Parathyroid adenoma (tissue), 2 donors: Measurements from ENCODE around the gene PDK3.

Experiments used
- H2AFZ ChIP-seq: fragments of 300-600 bp; sonication (generic); one replicate; pipeline ENCODE4 v1.7.0; 2017; ENCODE audit warnings: antibody characterized with exemption, mild to moderate bottlenecking
- H3K27ac ChIP-seq: fragments of 300-600 bp; sonication (generic); one replicate; pipeline ENCODE4 v1.7.0; 2017
- H3K27me3 ChIP-seq: fragments of 300-600 bp; sonication (generic); one replicate; pipeline ENCODE4 v1.7.0; 2017; ENCODE audit warnings: low read length; ENCODE audit not compliant: control insufficient read depth, insufficient read depth
- H3K36me3 ChIP-seq: fragments of 300-600 bp; sonication (generic); one replicate; pipeline ENCODE4 v1.7.0; 2017; ENCODE audit warnings: low read length; ENCODE audit not compliant: control insufficient read depth, insufficient read depth
- H3K4me1 ChIP-seq: fragments of 300-600 bp; sonication (generic); one replicate; pipeline ENCODE4 v1.7.0; 2017; ENCODE audit warnings: control low read depth
- H3K4me2 ChIP-seq: fragments of 300-600 bp; sonication (generic); one replicate; pipeline ENCODE4 v1.7.0; 2017; ENCODE audit warnings: low read length
- H3K4me3 ChIP-seq: fragments of 300-600 bp; sonication (generic); one replicate; pipeline ENCODE4 v1.7.0; 2017; ENCODE audit warnings: low read depth, low read length
- H3K79me2 ChIP-seq: fragments of 300-600 bp; sonication (generic); one replicate; pipeline ENCODE4 v1.7.0; 2017; ENCODE audit warnings: control low read depth
- H3K9ac ChIP-seq: fragments of 300-600 bp; sonication (generic); one replicate; pipeline ENCODE4 v1.7.0; 2017; ENCODE audit warnings: mild to moderate bottlenecking
- H3K9me3 ChIP-seq: fragments of 300-600 bp; sonication (generic); one replicate; pipeline ENCODE4 v1.7.0; 2017; ENCODE audit warnings: low read length; ENCODE audit not compliant: control insufficient read depth
- TF ChIP-seq, protein P1 (sequence below): fragments of 300-600 bp; sonication (generic); IDR thresholded peaks from one replicate; pipeline ENCODE4 v1.7.0; 2017; ENCODE audit warnings: antibody characterized with exemption, mild to moderate bottlenecking
- donor health status: primary hyperparathyroidism.

The PDK3 gene

DNA sequence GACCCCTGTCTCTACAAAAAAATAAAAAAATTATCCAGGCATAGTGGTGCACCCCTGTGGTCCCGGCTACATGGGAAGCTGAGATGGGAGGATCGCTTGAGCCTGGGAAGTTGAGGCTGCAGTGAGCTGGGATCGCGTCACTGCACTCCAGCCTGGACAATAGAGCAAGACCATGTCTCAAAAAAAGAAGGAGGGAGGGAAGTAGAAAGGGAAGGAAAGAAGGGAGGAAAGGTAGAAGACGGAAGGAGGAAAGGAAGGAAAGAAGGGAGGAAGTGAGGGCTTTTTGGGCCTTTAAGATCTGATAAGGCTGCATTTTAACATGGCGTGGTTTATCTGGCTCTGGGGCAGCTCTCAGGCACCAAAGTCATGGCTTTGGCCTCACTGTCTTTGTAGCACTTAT lies 10.4 kb downstream of the PDK3 start:
- Histone ChIP-seq H3K9me3 (no peaks in the 10 kb centered on the region), H3K79me2 (no peaks in the 10 kb centered on the region), H3K36me3 (no peaks in the 10 kb centered on the region), H3K4me2 (no peak overlapping the region), H3K9ac (no peak overlapping the region), H3K4me3 (no peak overlapping the region), H3K27me3 (no peaks in the 10 kb centered on the region), H3K27ac (no peak overlapping the region), H2AFZ (no peak overlapping the region), H3K4me1 (no peaks in the 10 kb centered on the region)
- TF ChIP-seq, protein P1, sequence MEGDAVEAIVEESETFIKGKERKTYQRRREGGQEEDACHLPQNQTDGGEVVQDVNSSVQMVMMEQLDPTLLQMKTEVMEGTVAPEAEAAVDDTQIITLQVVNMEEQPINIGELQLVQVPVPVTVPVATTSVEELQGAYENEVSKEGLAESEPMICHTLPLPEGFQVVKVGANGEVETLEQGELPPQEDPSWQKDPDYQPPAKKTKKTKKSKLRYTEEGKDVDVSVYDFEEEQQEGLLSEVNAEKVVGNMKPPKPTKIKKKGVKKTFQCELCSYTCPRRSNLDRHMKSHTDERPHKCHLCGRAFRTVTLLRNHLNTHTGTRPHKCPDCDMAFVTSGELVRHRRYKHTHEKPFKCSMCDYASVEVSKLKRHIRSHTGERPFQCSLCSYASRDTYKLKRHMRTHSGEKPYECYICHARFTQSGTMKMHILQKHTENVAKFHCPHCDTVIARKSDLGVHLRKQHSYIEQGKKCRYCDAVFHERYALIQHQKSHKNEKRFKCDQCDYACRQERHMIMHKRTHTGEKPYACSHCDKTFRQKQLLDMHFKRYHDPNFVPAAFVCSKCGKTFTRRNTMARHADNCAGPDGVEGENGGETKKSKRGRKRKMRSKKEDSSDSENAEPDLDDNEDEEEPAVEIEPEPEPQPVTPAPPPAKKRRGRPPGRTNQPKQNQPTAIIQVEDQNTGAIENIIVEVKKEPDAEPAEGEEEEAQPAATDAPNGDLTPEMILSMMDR = no peak

DNA sequence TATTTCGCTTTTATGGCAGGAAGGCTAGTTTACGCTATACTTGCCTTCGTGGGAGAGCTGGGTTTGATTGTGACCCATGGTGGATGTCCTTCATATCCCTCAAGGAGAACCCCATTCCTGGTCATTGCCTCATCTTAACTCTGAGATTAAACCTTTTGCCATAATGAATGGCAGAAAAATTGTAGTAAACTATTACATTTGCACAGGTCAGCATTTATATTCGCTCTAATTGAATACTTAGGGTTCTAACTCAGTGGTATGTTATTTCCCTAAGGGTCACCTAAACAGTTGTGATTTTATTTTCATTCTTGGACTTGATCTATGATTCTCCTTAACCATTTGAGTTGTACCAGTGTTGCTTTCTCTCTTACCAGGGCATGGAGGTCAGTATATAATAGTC lies 13.4 kb downstream of the PDK3 start:
- Histone ChIP-seq H3K27ac (no peak overlapping the region), H3K9me3 (no peaks in the 10 kb centered on the region), H3K4me1 (no peaks in the 10 kb centered on the region), H3K4me3 (no peak overlapping the region), H3K36me3 (no peaks in the 10 kb centered on the region), H3K4me2 (no peak overlapping the region), H3K27me3 (no peaks in the 10 kb centered on the region), H3K79me2 (no peaks in the 10 kb centered on the region), H3K9ac (no peak overlapping the region), H2AFZ (no peak overlapping the region)
- TF ChIP-seq, protein P1 = no peak

GRCh38 chrX:24479924-24480323 lies 14.8 kb downstream of the PDK3 start:
- TF ChIP-seq, protein P1 = no peak
- H3K36me3 ChIP-seq = no peaks in the 10 kb centered on the region
- no peak overlapping the region for H3K4me3 ChIP-seq
- H3K79me2 ChIP-seq = no peaks in the 10 kb centered on the region
- H3K27ac ChIP-seq = no peak overlapping the region
- no peak overlapping the region for H3K9ac ChIP-seq
- H3K4me1 ChIP-seq = no peaks in the 10 kb centered on the region
- no peak overlapping the region for H3K4me2 ChIP-seq
- H2AFZ ChIP-seq = no peak overlapping the region
- H3K27me3 ChIP-seq = no peaks in the 10 kb centered on the region
- H3K9me3 ChIP-seq = no peaks in the 10 kb centered on the region

DNA sequence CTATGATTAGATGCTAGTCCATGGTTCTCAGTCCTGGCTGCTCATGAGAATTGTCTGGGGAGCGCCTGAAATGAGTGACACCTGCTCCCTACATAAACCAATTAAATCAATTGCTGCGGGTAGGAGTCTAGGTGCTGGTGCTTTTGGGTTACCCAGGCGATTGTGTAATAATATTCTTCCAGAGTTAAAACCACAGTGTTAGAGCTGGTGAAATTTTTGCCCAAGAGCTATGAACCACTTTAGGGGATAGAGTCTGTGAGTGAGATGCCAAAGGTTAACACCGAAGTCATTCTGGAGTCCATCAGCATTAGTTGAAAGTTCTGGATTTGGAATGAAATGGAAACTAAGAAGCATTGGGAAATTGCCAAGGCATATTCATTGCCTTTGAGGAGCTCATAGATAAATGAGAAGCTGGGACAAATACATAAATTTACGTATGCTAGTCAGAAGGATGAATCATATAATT lies 15.3 kb downstream of the PDK3 start:
- Histone ChIP-seq H3K36me3 (no peaks in the 10 kb centered on the region), H3K79me2 (no peaks in the 10 kb centered on the region), H3K9me3 (no peaks in the 10 kb centered on the region), H2AFZ (no peak overlapping the region), H3K27ac (no peak overlapping the region), H3K4me3 (no peak overlapping the region), H3K4me1 (no peaks in the 10 kb centered on the region), H3K4me2 (no peak overlapping the region), H3K27me3 (no peaks in the 10 kb centered on the region), H3K9ac (no peak overlapping the region)
- TF ChIP-seq, protein P1 = no peak

GRCh38 chrX:24482823-24483415 lies 17.8 kb downstream of the PDK3 start:
- no peak overlapping the region for H3K27ac ChIP-seq
- no peaks in the 10 kb centered on the region for H3K36me3 ChIP-seq
- TF ChIP-seq, protein P1 = no peak
- H3K79me2 ChIP-seq = no peaks in the 10 kb centered on the region
- H3K4me1 ChIP-seq = no peaks in the 10 kb centered on the region
- H3K27me3 ChIP-seq = no peaks in the 10 kb centered on the region
- no peak overlapping the region for H3K9ac ChIP-seq
- H2AFZ ChIP-seq = no peak overlapping the region
- H3K9me3 ChIP-seq = no peaks in the 10 kb centered on the region
- H3K4me2 ChIP-seq = no peak overlapping the region
- H3K4me3 ChIP-seq = no peak overlapping the region
